Measurements from ENCODE around the gene SIPA1L3.

The SIPA1L3 gene

DNA sequence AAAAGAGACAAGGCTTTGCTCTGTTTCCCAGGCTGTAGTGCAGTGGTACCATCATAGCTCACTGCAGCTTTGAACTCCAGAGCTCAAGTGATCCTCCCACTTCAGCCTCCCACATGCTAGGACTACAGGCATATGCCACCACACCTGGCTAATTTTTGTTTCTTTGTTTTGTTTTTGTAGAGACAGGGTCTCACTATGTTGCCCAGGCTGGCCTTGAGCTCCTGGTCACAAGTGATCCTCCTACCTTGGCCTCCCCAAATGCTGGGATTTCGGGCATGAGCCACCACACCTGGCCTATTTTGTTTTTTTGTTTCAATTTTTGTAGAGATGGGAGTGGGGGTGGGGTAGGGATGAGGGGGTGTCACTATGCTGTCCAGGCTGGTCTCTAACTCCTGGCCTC, 7.6 kb upstream of the SIPA1L3 start:
- TF ChIP-seq ZFX (IDR thresholded peaks at IDR 0.05): no peak
- TF ChIP-seq, protein P1, sequence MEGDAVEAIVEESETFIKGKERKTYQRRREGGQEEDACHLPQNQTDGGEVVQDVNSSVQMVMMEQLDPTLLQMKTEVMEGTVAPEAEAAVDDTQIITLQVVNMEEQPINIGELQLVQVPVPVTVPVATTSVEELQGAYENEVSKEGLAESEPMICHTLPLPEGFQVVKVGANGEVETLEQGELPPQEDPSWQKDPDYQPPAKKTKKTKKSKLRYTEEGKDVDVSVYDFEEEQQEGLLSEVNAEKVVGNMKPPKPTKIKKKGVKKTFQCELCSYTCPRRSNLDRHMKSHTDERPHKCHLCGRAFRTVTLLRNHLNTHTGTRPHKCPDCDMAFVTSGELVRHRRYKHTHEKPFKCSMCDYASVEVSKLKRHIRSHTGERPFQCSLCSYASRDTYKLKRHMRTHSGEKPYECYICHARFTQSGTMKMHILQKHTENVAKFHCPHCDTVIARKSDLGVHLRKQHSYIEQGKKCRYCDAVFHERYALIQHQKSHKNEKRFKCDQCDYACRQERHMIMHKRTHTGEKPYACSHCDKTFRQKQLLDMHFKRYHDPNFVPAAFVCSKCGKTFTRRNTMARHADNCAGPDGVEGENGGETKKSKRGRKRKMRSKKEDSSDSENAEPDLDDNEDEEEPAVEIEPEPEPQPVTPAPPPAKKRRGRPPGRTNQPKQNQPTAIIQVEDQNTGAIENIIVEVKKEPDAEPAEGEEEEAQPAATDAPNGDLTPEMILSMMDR (conservative IDR thresholded peaks at IDR 0.05): no peak
- no peak overlapping the region for H3K27ac ChIP-seq

DNA sequence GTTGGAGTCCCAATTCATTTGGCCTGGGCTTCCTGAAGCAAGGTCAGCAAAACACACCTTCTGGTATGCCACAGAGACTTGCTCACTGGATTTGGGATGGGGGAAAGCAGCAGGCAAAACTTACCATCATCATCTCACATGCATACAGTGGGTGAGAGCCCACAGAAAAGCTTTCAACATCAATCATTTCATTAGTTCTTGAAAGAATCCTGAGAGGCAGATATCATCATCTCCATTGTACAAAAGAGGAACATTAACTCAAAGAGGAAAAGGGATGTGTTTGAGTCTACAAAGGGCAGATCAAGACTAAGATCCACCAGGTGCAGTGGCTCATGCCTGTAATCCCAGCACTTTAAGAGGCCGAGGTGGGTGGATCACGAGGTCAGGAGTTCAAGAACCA, 7.0 kb upstream of the SIPA1L3 start:
- no peak for TF ChIP-seq ZFX (IDR thresholded peaks at IDR 0.05)
- TF ChIP-seq, protein P1 (conservative IDR thresholded peaks at IDR 0.05): no peak
- no peak overlapping the region for H3K27ac ChIP-seq

DNA sequence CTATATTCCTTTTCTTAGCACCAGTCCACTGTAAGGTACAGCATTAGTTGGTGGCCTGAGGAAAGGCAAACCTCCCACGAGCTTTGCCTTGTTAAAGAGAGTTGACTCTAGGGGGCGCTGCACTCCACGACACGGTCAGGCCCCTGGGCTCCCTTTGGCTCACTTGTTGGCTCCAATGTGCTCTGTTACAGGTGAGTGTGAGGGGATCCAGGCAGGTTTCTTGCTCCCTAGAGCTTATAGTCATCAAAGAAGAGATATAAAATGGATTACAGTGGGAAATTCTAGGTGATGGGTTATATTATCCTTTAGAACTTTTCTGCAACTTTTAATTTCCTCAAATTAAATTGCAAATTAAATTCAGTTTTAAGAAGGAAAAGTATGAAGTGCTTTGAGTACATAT, 4.3 kb upstream of the SIPA1L3 start:
- TF ChIP-seq, protein P1 (conservative IDR thresholded peaks at IDR 0.05): peak; percentile 93
- no peak for TF ChIP-seq ZFX (IDR thresholded peaks at IDR 0.05)
- no peak overlapping the region for H3K27ac ChIP-seq

DNA sequence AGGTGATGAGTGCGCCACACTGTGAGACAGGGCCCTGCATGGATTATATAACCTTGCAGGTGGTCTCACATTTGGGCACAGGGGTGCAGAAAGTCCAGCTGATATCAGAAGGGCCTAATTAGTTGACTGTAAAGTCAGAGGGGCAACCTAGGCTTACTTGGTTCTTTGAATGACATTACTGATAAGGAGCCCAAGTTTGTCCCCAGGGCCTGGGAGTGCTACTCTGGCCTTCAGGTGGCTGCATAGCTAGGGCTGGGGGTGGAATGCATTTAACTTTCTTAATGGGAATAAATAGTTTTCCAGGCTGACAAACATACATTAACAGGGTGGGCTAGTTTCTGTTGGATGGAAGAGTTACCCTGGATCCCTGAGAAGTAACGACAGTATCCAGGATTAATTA, 3.9 kb upstream of the SIPA1L3 start:
- no peak overlapping the region for H3K27ac ChIP-seq

DNA sequence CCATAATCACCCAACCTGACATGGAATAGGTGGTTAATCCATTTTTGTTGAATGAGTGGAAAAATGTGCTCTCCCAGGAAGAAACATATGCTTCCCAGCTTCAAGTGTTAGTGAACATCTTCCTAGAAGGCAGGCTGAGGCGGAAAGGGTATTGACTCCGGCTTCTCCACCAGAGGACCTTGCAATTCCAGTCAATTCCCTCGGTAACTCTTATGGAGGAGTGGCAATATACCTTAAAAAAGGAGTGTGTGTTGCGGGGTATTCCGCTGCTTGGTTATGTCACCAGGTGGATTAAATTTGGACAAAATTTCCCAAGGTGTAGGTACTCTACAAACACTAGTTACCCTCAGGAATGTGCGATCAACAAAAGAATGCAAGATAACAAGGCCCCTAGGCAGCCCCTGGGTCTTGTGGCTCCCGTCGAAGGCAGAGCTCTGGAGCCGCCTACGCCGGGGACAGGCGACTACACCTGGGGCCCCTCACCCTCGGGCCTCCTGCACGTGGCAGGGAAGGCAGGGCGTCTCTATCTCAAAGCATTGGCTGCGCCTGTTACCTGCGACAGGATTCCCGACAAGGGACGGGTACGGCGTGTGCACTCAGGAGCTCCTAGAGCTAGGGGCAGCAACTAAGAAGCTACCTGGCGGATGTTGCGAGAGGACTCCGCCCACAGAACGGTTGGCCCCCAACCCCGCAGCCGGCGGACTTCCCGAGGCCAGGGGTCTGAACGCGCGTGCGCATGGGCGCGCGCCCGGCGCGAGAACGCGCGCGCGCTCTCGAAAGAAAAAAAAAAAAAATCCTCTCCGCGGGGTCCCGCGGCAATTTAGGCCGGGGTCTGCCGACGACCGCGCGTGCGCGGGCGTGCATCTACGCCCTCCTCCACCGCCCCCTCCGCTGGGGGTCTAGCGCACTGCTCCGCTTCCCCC, 801 bp upstream of the SIPA1L3 start, which contains the start of gene WDR87:
Gene WDR87, minus strand, starts transcription at position 649 of the 923 bp plus-strand sequence. CDS start 8,355 bp downstream, outside the sequence.
- TF ChIP-seq, protein P1 (conservative IDR thresholded peaks at IDR 0.05): no peak
- TF ChIP-seq ZFX (IDR thresholded peaks at IDR 0.05): no peak
- peak within 1 kb of the TSS; percentile 82 for H3K27ac ChIP-seq

More for the DNA sequence above, 3.9 kb upstream of the SIPA1L3 start:
- TF ChIP-seq ZFX (IDR thresholded peaks at IDR 0.05): no peak
- TF ChIP-seq, protein P1 (conservative IDR thresholded peaks at IDR 0.05): no peak

DNA sequence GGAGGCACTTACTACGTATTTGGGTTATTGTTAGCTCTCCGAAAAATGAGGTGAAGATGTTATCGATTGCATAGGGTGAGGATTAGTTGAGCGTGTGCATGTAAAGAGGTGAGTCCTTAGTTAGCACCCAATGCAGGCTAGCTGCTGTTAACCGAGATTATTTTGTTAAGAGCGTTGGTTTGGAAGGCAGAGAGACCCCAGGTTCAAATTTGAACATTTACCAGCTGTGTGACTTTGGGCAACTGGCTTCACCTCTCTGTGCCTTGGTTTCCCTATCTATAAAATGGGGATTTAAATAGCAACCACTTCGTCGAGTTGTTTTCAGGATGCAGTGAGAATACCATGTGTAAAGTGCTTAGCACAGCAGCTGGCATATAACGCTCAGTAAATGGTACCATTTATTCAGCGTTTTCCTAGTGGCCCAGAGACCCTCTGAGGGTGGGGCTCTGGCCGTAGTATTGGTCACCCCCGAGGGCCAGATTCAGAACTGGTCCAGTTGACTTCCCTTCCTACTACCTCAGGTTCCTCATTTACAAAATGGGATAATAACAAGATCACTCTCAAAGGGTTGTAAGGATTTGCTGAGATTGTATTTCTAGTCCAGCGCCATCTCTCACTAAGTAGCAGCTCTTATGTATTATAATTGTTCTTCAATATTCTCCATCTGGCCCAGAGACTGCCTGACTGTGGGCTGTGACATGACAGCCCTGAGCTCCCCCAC, 887 bp downstream of the SIPA1L3 start:
- peak overlapping the region; percentile 82 for H3K27ac ChIP-seq
- TF ChIP-seq, protein P1 (conservative IDR thresholded peaks at IDR 0.05): no peak
- no peak for TF ChIP-seq ZFX (IDR thresholded peaks at IDR 0.05)

Data from C4-2B (cell line).